ENCODE results near the gene ZPR1. TPM values are rescaled to one million over a fixed set of nuclear protein-coding genes. Genes with fewer than 3 reads are reported as not detected.

ZPR1 gene
- total RNA-seq, 1 donor from 2014 or later = 25.5 TPM

Other genes with a start within 250 kb of the ZPR1 start
- 16.1 TPM for gene BUD13, start 15.0 kb downstream of the ZPR1 start, total RNA-seq (ENCODE audit: insufficient read depth, low replicate concordance)
- not detected for gene APOA5, start 3.9 kb upstream of the ZPR1 start, total RNA-seq (ENCODE audit: insufficient read depth, low replicate concordance)
- 3.4 TPM for gene APOA4, start 35.3 kb upstream of the ZPR1 start, total RNA-seq (ENCODE audit: insufficient read depth, low replicate concordance)
- gene APOC3, start 41.9 kb upstream of the ZPR1 start, total RNA-seq (ENCODE audit: insufficient read depth, low replicate concordance) = not detected
- gene APOA1, start 49.6 kb upstream of the ZPR1 start, total RNA-seq (ENCODE audit: insufficient read depth, low replicate concordance) = not detected

Data from umbilical cord (tissue), 1 donor.